ENCODE measurements around the gene DCLRE1C. TPM values are rescaled to one million over a fixed set of nuclear protein-coding genes. Genes with fewer than 3 reads are reported as not detected.
"Not testable (repeated sequence)": the region's sequence is repeated elsewhere in the genome, so short reads cannot be mapped to it uniquely, and the experiment has no call there.

DCLRE1C gene
- 10 to 100 TPM; 14.6 to 22.6 (median 22.3) TPM for polyA plus RNA-seq (ENCODE audit: insufficient read depth in 1 of 5, insufficient read length in 5 of 5, low replicate concordance in 1 of 5)
- long read RNA-seq, donor 1, partial matches to known transcripts, result 0 of 2 reads
- long read RNA-seq, donor 1, other reads (novel, unspliced or antisense), result 0 of 2 reads
- long read RNA-seq, donor 2, result 0 reads
- long read RNA-seq, donor 3, partial matches to known transcripts, result 0 of 1 reads
- long read RNA-seq, donor 3, other reads (novel, unspliced or antisense), result 0 of 1 reads
- long read RNA-seq, donor 4, partial matches to known transcripts, result 0 of 1 reads
- long read RNA-seq, donor 4, other reads (novel, unspliced or antisense), result 0 of 1 reads
- long read RNA-seq, donor 5, partial matches to known transcripts, result 6 of 8 reads
- long read RNA-seq, donor 5, other reads (novel, unspliced or antisense), result 0 of 8 reads
- long read RNA-seq, donor 6, partial matches to known transcripts, result 0 of 3 reads
- long read RNA-seq, donor 6, other reads (novel, unspliced or antisense), result 0 of 3 reads
- long read RNA-seq, donor 7, partial matches to known transcripts, result 11 of 13 reads
- long read RNA-seq, donor 7, other reads (novel, unspliced or antisense), result 0 of 13 reads
- long read RNA-seq, donor 8, partial matches to known transcripts, result 0 of 2 reads
- long read RNA-seq, donor 8, other reads (novel, unspliced or antisense), result 0 of 2 reads

- DNase-seq, result peak; percentile 89
Measured at GRCh38 chr10:14954001-14954770, at the start of gene DCLRE1C. TSS of gene DCLRE1C (minus strand) at chr10:14954096. CDS start at chr10:14954010, 86 bp downstream.

GRCh38 chr10:14995964-14996565 is 42.2 kb upstream of the DCLRE1C start:
- no peak for DNase-seq

DNA sequence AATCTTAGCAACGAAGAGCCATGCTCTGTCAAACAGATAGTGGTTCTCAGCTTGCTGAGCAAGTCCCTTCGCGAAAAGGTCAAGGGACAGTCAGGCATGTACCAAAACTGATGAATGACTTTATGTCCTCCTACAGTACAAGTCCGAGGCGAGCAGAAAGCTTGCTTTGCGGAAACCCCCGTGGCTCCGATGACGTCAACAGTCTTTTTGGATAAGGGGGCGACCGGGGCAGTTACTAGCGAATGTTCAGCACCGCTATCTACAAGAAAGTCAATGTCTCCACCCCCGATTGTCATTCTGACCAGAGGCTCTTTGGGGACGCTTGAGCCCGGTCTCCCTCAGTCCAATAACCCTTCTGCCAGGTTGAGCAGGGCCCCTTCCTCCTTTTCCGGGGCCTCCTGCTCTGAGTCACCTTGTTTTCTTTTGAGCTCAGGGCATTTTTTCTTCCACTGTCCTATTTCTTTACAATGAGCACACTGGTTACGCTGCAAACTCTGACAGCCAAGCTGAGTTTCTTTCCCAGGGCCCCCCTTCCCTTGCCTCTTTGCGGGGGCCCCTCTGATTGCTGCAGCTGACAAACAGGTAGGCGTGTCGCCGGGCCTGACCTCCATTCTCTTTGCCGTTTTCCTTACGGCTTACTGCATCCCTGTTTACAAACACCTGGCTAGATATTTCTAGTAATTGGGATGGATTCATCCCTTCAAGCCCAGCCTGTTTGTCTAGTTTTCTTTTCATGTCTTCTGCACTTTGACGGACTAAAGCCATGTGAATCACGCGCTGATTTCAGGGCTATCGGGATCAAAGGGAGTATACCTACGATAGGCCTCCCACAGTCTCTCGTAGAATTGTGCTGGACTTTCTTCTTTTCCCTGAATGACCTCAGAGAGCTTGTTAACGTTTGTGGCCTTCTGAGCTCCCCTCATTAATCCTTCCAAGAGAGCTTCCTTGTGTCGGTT is 39.9 kb upstream of the DCLRE1C start:
- DNase-seq, result not testable (repeated sequence)

DNA sequence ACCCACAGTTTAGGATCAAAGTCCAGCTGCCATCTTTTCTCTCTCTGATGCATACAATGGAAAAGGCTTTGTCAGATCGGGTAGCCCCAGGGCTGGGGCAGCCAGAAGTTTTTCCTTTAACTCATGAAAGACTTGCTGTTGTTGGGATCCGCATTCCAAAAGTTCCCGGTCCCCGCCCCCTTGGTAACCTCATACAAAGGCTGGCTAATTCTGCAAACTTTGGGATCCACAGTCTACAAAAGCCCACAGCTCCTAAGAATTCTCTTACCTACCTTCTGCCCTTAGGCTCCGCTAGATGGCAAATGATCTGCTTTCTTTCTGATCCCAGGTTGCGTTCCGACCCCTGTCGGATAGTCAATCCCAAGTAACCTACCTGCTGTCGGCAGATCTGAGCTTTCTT is 38.4 kb upstream of the DCLRE1C start:
- DNase-seq, result not testable (repeated sequence)

DNA sequence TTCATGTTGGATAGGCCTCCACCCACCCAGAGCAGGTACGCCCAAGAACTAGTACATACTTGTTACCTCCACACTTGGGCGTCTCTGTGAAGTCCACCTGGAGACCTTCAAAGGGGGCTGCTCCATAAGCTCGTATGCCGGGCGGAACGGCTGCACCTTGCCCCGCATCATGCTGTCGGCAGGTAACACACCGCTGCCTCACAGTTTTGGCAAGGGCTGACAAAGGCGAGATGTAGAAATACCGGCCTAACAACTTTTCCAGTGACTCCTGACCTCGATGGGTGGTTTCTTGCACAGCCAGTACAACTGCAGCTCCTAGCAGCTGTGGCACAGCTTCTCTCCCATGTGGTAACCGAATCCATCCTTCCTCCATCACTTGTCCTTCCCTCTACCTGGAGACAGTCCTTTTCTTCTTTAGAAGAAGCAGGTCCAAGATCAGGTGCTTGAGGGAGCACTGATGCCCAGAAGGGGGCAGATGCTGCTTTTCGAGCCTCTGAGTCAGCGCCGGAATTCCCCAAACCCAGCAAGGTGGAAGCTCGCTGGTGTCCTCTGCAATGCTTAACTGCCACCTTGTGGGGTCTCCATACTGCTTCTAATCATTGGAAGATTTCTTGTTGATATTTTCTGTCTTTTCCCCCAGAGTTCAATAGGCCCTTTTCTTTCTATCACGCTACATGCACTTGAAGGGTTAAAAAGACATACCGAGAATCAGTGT is 37.3 kb upstream of the DCLRE1C start:
- DNase-seq, result not testable (repeated sequence)

- not testable (repeated sequence) for DNase-seq
Measured at GRCh38 chr10:14989552-14989951, 35.7 kb upstream of the DCLRE1C start.

DNA sequence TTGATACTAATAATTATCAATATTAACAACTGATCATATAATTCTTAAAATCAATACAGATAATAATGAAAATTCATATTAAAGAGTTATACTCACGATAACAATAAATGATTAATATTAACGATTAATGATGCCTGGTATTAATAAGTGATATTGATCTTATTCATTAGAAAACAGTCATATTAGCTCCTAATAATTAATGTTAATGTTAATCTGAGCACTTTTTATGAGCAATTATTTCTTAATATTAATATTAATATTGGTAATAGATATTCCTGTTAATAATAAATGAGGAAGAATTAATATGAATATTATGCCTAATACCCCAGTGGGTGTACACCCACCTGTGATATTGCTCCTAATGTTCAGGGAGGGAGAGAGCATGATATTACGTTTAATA is 28.8 kb upstream of the DCLRE1C start:
- no peak for DNase-seq

DNA sequence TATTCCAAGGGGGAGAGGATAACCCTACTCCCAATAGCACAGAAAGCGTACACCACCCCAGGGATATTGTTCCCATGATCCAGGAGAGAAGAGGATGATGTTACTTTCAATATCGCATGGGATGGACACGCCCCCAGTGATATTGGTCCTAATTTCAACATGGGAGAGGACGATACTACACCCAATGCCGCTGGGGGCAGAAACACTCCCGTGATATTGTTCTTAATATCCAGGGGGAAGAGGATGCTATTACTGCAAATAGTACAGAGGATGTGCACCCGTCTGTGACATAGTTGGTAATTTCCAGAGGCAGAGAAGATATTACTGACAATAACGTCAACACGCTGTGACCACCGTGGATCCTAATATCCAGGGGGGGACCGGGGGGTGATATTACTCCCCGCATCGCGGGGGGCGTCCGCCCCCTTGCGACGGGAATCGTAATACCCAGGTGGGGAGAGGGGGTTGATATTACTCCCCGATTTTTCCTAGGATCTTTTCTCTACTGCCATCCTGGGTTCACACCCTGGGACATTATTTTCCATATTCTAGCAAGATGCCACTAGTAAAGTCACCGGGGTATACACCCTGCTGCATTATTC is 21.9 kb upstream of the DCLRE1C start:
- no peak for DNase-seq

DNA sequence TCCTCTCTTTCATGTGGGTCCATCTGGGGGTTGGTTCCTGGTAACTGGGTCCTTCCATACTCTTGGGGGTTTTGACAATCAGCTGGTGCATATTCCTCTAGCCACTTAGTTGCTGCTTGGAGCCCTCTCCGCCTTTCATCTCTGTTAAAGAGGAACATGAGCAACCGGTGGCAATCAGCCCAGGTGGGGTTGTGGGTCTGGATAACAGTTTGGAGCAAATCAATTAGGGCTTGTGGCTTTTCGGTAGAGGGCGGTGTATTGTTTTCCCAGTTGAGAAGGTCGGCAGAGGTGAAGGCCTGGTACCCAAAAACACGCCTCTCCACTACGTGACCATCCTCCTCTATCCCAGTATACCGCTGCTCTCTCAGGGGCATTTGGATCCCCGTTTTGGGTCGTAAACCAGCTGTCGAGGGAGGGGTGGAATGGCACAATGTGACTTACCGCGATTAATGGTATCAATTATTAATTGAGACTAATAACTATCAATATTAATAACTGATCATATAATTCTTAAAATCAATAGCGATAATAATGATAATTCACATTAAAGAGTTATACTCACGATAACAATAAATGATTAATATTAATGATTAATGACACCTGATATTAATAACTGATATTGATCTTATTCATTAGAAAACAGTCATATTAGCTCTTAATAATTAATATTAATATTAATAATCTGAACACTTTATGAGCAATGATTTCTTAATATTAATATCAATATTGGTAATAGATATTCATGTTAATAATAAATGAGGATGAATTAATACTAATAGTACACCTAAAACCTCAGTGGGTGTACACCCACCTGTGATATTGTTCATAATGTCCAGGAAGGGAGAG is 20.5 kb upstream of the DCLRE1C start:
- DNase-seq, result not testable (repeated sequence)

- DNase-seq, result no peak
Measured at GRCh38 chr10:14971867-14972448, 18.1 kb upstream of the DCLRE1C start.

DNA sequence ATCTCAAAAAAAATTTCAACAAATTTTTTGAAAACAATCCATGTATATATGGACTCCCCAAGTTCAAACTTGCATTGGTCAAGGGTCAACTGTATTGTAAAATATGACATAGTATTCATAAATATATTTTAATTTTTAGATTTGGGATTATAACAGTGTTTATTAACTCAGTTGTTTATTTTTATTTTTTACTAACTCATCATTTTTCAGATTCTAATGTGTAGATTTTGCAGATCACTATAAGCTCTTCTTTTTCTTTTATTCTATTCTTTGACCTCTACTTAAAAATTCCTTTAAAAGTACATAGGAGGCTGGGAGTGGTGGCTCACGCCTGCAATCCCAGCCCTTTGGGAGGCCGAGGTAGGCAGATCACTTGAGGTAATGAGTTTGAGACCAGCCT is 14.0 kb upstream of the DCLRE1C start:
- no peak for DNase-seq

GRCh38 chr10:14959221-14960057 is 5.5 kb upstream of the DCLRE1C start, which contains the start of gene MEIG1:
TSS of gene MEIG1 (plus strand) at chr10:14959388. CDS start at chr10:14966469, 7,081 bp downstream.
- DNase-seq, result peak; percentile 94 to 95

DNA sequence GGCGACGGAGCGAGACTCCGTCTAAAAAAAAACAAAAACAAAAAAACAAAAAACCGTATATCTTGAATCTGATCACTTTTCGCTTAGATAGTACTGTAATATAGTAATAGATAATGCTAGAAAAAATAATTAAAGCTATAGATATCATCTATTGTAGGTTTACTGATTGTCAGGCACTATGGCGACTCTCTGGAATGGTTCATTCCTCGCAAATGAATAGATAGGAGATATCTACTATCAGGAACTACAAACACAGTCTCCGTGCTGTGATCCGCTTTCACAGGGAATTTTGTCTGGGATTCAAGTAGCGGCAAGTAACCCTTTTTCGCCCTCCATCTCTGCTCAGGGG is 5.0 kb upstream of the DCLRE1C start:
- DNase-seq, result no peak

GRCh38 chr10:14954934-14955333 is 1.0 kb upstream of the DCLRE1C start:
- no peak for DNase-seq

- no peak for DNase-seq
Measured at GRCh38 chr10:14953424-14954000, 384 bp downstream of the DCLRE1C start.

DNA sequence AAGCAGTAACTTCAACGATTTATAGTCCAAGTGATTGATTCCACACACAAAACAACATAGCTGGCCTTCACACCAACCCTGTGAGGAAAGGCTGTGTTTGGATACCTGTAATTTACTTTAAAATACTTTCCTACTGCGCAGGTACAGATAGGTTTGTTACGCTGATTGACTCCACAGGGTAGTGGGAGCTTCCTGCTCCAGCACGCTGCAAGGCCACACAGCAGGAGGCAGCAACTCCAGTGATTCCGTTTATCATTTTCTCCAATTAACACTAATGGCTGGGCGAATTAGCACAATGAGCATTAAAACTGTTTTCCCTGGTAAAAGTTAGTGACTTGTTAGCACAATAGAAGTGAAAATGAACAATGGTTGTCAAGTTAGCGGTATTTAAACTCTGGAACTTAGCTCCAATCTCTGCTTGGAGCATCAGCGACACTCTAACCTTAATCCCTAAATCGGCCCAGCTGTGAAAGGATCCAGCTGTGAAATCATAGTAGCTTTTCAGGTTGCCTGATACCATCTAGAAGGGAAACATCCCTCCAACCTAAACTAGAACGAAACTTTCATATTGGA is 959 bp downstream of the DCLRE1C start:
- DNase-seq, result peak; percentile 8 to 21
